Testis (tissue), 2 donors: ENCODE data around the gene TSSK2.

ENCODE experiments used
- POLR2A ChIP-seq: fragments of 450-650 bp; IDR thresholded peaks from one replicate; pipeline ENCODE4 v1.6.1; 2017; ENCODE audit warnings: antibody characterized with exemption, mild to moderate bottlenecking, moderate library complexity
- TF ChIP-seq, protein P1 (sequence below), 3 experiments: fragments of 450-650 bp in 2 of 3; fragments of 200-600 bp in 1 of 3; sonication (generic) in 1 of 3; IDR thresholded peaks; one replicate each; pipeline ENCODE4 v1.5.1; 2016 to 2019; ENCODE audit warnings: antibody characterized with exemption in 3 of 3, mild to moderate bottlenecking in 2 of 3, moderate library complexity in 1 of 3

DNA sequence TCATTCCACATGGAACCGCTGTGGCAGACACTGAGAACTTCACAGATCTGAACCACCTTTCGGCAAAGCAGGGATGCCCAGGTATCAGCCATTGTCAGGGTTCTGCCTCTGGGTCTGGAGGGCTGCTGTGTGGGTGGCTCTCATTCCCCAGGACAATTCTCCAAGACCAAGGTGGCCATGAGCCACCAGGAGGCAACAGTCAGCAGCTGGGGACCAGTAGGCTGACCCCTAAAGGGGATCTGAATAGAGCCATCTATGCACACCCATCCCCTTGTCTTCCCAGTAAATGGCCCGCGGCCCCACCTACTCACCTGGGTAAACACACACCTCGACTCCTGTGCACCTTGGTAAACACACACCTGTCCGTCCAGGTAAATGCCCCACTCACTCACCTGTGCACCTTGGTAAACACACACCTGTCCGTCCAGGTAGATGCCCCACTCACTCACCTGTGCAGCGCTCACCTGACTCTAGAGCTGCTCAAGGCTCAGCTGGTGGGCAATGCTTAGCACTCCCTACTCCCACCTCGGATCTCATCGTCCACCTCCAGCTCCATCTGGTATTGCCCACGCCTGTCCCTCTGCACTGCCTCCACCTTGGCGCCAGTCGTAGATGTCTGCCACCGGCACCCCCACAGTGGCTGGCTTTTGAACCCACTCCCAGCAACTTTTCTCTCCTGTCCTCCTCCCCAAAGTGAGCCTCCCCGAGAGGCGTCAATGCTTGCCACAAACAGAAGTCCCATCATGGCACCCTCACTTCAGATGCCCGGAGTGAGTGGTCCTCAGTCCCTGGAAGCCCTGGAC is 37.2 kb downstream of the TSSK2 start:
- TF ChIP-seq, protein P1, sequence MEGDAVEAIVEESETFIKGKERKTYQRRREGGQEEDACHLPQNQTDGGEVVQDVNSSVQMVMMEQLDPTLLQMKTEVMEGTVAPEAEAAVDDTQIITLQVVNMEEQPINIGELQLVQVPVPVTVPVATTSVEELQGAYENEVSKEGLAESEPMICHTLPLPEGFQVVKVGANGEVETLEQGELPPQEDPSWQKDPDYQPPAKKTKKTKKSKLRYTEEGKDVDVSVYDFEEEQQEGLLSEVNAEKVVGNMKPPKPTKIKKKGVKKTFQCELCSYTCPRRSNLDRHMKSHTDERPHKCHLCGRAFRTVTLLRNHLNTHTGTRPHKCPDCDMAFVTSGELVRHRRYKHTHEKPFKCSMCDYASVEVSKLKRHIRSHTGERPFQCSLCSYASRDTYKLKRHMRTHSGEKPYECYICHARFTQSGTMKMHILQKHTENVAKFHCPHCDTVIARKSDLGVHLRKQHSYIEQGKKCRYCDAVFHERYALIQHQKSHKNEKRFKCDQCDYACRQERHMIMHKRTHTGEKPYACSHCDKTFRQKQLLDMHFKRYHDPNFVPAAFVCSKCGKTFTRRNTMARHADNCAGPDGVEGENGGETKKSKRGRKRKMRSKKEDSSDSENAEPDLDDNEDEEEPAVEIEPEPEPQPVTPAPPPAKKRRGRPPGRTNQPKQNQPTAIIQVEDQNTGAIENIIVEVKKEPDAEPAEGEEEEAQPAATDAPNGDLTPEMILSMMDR (IDR thresholded peaks at IDR 0.05), result no peak
- no peak for TF ChIP-seq POLR2A
